ENCODE results near the gene NELFB.
"Not testable (repeated sequence)": the region's sequence is repeated elsewhere in the genome, so short reads cannot be mapped to it uniquely, and the experiment has no call there.

- TF ChIP-seq, protein P1, sequence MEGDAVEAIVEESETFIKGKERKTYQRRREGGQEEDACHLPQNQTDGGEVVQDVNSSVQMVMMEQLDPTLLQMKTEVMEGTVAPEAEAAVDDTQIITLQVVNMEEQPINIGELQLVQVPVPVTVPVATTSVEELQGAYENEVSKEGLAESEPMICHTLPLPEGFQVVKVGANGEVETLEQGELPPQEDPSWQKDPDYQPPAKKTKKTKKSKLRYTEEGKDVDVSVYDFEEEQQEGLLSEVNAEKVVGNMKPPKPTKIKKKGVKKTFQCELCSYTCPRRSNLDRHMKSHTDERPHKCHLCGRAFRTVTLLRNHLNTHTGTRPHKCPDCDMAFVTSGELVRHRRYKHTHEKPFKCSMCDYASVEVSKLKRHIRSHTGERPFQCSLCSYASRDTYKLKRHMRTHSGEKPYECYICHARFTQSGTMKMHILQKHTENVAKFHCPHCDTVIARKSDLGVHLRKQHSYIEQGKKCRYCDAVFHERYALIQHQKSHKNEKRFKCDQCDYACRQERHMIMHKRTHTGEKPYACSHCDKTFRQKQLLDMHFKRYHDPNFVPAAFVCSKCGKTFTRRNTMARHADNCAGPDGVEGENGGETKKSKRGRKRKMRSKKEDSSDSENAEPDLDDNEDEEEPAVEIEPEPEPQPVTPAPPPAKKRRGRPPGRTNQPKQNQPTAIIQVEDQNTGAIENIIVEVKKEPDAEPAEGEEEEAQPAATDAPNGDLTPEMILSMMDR (conservative IDR thresholded peaks at IDR 0.05; ENCODE audit: low read depth, low read length), result not testable (repeated sequence)
- not testable (repeated sequence) for TF ChIP-seq MAZ, MXI1 (IDR thresholded peaks at IDR 0.05; ENCODE audit: borderline replicate concordance, low read depth, low read length)
Observed at GRCh38 chr9:137239541-137240200, 15.5 kb upstream of the NELFB start.

All from IMR-90 (cell line).